Measurements from ENCODE around the gene MRFAP1L1. TPM values are rescaled to one million over a fixed set of nuclear protein-coding genes. Genes with fewer than 3 reads are reported as not detected.
"Not testable (repeated sequence)": the region's sequence is repeated elsewhere in the genome, so short reads cannot be mapped to it uniquely, and the experiment has no call there.

MRFAP1L1 gene
- polyA plus RNA-seq: 10 to 100 TPM; 47.1 to 54.9 TPM

DNA sequence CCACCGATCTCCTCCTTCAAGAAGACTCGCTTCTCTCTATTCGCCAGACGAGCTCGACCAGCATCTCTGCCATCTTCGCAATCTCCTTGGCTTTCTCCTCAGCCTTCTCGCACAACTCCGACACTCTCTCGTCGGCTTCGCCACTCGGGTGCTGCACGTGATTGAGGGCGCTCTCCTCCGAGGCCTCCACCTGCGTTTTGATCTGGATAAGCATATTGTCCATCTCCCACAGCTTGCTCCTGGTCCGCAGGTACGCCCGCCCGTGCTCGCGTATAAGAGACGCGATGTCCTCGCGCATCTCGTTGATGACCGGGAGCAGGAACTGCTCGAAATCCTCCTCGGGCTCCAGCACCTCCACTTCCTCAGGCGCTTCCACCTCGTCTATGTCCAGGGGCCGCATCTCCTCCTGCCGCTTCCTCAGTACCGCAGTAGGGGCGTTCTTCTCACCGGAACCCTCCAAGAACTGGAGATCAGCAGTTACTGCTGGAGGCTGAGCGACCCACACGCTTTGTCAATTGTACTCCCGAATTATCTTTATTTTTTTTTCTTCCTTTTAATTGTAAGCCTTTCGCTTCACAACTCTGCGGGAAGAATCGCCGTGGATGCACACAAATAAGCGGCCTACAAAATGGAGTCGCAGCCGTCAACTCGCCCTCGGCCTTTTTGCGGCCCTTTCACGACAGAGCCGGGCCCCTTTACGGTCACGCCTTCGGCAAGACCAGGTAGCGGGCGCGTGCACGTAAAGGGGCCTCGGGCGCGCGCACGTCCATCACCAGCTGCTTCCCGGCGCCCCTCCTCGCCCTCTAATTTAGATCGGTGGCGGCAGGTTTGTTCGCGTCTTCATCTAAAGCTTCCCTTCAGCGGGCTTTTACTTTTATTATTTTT is at the start of gene MRFAP1L1:
Gene MRFAP1L1 (minus strand): TSS at position 636 of the 885 bp plus-strand sequence. CDS start 236 bp downstream, at position 400.
- peak within 1 kb of the TSS; percentile 78 to 98 for H3K4me3 ChIP-seq (ENCODE audit: low read depth in 1 of 2, low read length in 2 of 2)
- H3K4me1 ChIP-seq (ENCODE audit: control insufficient read depth in 2 of 2, insufficient read depth in 2 of 2, low read length in 1 of 2): peaks cover 0 to 9% of the 10 kb centered on the region in 2 donors
- 0 to 1% methylated on average over 72 of the region's 72 CpGs for WGBS, 2 donors
- no peaks in the 10 kb centered on the region for H3K27me3 ChIP-seq (ENCODE audit: control insufficient read depth in 1 of 2, insufficient read depth in 2 of 2, low read length in 2 of 2)
- peak within 1 kb of the TSS; percentile 87 to 92 for H3K27ac ChIP-seq (ENCODE audit: low read depth in 2 of 2, low read length in 1 of 2)
- no peaks in the 10 kb centered on the region for H3K9me3 ChIP-seq (ENCODE audit: control insufficient read depth in 2 of 2, insufficient read depth in 1 of 2, low read depth in 1 of 2, low read length in 1 of 2)
- H3K36me3 ChIP-seq (ENCODE audit: control insufficient read depth in 2 of 2, insufficient read depth in 2 of 2, low read length in 1 of 2): peaks cover 0 to 4% of the 10 kb centered on the region in 2 donors

DNA sequence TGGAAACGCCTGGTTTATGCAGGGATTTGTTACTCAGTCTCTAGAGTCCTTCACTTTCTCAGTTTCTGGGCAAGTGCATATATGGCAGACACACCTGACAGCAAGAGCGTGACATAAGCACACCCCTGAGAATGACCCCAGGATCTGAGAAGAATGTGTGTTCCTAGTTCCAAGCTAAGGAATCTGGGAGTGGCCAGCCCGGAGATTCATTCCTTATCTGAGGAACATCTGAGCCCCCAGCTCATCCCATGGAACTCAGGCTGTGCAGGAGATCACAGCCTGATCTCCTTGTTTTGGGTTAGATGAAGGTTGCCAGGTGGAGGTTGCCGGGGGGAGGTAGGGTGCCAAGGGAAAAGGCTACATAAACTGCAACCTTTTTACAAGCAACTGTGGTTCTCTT is 49.1 kb upstream of the MRFAP1L1 start:
- H3K4me1 ChIP-seq (ENCODE audit: control insufficient read depth in 2 of 2, insufficient read depth in 2 of 2, low read length in 1 of 2): peaks cover 2 to 6% of the 10 kb centered on the region in 2 donors

DNA sequence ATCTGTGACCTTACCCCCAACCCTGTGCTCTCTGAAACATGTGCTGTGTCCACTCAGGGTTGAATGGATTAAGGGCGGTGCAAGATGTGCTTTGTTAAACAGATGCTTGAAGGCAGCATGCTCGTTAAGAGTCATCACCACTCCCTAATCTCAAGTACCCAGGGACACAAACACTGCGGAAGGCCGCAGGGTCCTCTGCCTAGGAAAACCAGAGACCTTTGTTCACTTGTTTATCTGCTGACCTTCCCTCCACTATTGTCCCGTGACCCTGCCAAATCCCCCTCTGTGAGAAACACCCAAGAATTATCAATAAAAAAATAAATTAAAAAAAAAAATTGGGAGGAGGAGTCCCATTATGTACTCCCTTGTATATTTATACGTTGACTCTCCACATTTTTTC is 46.7 kb upstream of the MRFAP1L1 start:
- not testable (repeated sequence) for H3K4me1 ChIP-seq (ENCODE audit: control insufficient read depth in 2 of 2, insufficient read depth in 2 of 2, low read length in 1 of 2); H3K4me3 ChIP-seq (ENCODE audit: low read depth in 1 of 2, low read length in 2 of 2); H3K27ac ChIP-seq (ENCODE audit: low read depth in 2 of 2, low read length in 1 of 2); H3K9me3 ChIP-seq (ENCODE audit: control insufficient read depth in 2 of 2, insufficient read depth in 1 of 2, low read depth in 1 of 2, low read length in 1 of 2); H3K36me3 ChIP-seq (ENCODE audit: control insufficient read depth in 2 of 2, insufficient read depth in 2 of 2, low read length in 1 of 2); H3K27me3 ChIP-seq (ENCODE audit: control insufficient read depth in 1 of 2, insufficient read depth in 2 of 2, low read length in 2 of 2)
- WGBS, 2 donors: 67 to 84% methylated on average over 2 of the region's 6 CpGs

More for the DNA sequence above, 49.1 kb upstream of the MRFAP1L1 start:
- no peaks in the 10 kb centered on the region for H3K36me3 ChIP-seq (ENCODE audit: control insufficient read depth in 2 of 2, insufficient read depth in 2 of 2, low read length in 1 of 2)
- no peak overlapping the region for H3K27ac ChIP-seq (ENCODE audit: low read depth in 2 of 2, low read length in 1 of 2)
- no peaks in the 10 kb centered on the region for H3K9me3 ChIP-seq (ENCODE audit: control insufficient read depth in 2 of 2, insufficient read depth in 1 of 2, low read depth in 1 of 2, low read length in 1 of 2)
- H3K4me3 ChIP-seq (ENCODE audit: low read depth in 1 of 2, low read length in 2 of 2): no peak overlapping the region
- H3K27me3 ChIP-seq (ENCODE audit: control insufficient read depth in 1 of 2, insufficient read depth in 2 of 2, low read length in 2 of 2): no peaks in the 10 kb centered on the region
- 76 to 77% methylated on average over 4 of the region's 4 CpGs for WGBS, 2 donors

DNA sequence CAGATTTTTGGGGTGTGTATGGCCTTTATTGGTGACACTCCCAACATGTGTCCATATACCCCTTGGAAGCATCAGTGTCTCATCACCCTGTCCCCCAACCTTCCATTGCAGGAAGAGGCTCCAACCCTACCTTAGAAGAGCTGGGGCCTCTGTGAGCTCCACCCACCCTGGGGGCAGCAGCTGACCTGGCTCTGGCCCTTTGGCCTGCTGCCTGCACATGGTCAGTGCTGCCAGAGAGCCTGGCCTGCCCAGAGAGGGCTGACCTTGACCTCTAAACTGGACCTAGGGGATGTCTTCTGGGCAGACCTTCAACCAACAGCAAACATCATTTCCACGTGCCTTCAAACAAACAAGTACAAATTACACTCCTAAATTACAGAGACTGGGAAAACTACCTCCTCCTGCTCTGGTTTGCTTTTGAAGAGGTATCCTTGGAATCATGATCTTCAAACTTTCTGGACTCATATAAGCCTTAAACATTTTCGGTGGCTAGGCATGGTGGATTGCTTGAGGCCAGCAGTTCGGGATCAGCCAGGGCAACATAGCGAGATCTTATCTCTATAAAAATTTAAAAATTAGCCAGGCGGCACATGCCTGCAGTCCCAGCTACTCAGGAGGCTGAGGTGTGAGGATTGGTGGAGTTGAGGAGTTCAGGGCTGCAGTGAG is 45.6 kb upstream of the MRFAP1L1 start:
- Histone ChIP-seq H3K36me3 (ENCODE audit: control insufficient read depth in 2 of 2, insufficient read depth in 2 of 2, low read length in 1 of 2) (no peaks in the 10 kb centered on the region), H3K27me3 (ENCODE audit: control insufficient read depth in 1 of 2, insufficient read depth in 2 of 2, low read length in 2 of 2) (no peaks in the 10 kb centered on the region), H3K4me3 (ENCODE audit: low read depth in 1 of 2, low read length in 2 of 2) (no peak overlapping the region), H3K4me1 (ENCODE audit: control insufficient read depth in 2 of 2, insufficient read depth in 2 of 2, low read length in 1 of 2) (peaks cover 0 to 10% of the 10 kb centered on the region in 2 donors), H3K27ac (ENCODE audit: low read depth in 2 of 2, low read length in 1 of 2) (peak overlapping the region in 1 of 2 donors; percentile 52), H3K9me3 (ENCODE audit: control insufficient read depth in 2 of 2, insufficient read depth in 1 of 2, low read depth in 1 of 2, low read length in 1 of 2) (no peaks in the 10 kb centered on the region)
- 78 to 82% methylated on average over 5 of the region's 5 CpGs for WGBS, 2 donors

DNA sequence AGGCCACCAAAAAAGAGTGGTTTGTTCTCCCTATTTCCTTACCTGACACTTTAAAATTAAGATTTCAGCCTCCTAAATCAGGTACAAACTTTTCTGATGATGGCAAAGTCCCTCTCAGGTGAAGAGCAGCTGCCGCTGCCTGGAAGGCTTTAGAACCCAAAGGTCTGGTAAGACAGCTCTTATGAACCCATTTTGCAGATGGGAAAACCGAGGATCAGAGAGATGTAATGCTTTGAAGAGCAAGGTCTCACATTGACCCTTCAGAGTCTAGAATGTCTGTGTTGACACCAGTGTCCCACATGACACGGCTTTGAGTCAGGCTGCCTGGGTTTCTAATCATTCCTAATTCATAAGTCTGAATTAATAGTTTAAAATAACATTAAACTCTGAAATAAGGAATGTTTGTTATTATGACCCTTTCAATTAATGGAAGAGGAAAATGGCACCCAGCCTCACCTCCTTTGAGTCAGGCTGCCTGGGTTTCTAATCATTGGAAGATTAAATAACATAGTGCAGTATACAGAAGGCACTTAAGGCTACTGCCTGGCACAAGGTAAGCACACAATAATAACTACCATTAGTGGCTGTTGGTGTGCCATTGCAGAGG is 44.9 kb upstream of the MRFAP1L1 start:
- H3K9me3 ChIP-seq (ENCODE audit: control insufficient read depth in 2 of 2, insufficient read depth in 1 of 2, low read depth in 1 of 2, low read length in 1 of 2): no peaks in the 10 kb centered on the region
- no peak overlapping the region for H3K4me3 ChIP-seq (ENCODE audit: low read depth in 1 of 2, low read length in 2 of 2)
- no peaks in the 10 kb centered on the region for H3K36me3 ChIP-seq (ENCODE audit: control insufficient read depth in 2 of 2, insufficient read depth in 2 of 2, low read length in 1 of 2)
- H3K27ac ChIP-seq (ENCODE audit: low read depth in 2 of 2, low read length in 1 of 2): peak overlapping the region; percentile 30 to 80
- peaks cover 0 to 16% of the 10 kb centered on the region in 2 donors for H3K4me1 ChIP-seq (ENCODE audit: control insufficient read depth in 2 of 2, insufficient read depth in 2 of 2, low read length in 1 of 2)
- 85 to 91% methylated on average over 3 of the region's 3 CpGs for WGBS, 2 donors
- no peaks in the 10 kb centered on the region for H3K27me3 ChIP-seq (ENCODE audit: control insufficient read depth in 1 of 2, insufficient read depth in 2 of 2, low read length in 2 of 2)

DNA sequence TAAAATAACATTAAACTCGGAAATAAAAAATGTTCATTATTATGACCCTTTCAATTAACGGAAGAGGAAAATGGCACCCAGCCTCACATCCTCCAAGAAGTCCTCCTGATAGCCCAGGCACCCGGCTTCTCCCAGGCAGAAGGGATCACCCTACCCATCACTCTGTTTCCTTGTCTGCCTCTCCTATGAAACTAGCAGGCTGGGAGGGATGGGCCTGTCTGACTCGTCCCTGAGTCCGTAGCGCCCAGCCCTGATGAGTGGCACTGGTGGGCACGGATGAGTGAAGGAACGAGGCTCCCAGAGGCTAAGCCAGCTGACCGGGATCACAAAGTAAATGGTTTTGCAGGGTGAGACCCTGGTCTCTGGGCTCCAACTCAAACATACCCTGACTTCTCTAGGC is 44.2 kb upstream of the MRFAP1L1 start:
- Histone ChIP-seq H3K9me3 (ENCODE audit: control insufficient read depth in 2 of 2, insufficient read depth in 1 of 2, low read depth in 1 of 2, low read length in 1 of 2) (no peaks in the 10 kb centered on the region), H3K27me3 (ENCODE audit: control insufficient read depth in 1 of 2, insufficient read depth in 2 of 2, low read length in 2 of 2) (no peaks in the 10 kb centered on the region), H3K27ac (ENCODE audit: low read depth in 2 of 2, low read length in 1 of 2) (peak overlapping the region; percentile 30 to 80), H3K4me1 (ENCODE audit: control insufficient read depth in 2 of 2, insufficient read depth in 2 of 2, low read length in 1 of 2) (peaks cover 0 to 21% of the 10 kb centered on the region in 2 donors), H3K4me3 (ENCODE audit: low read depth in 1 of 2, low read length in 2 of 2) (no peak overlapping the region), H3K36me3 (ENCODE audit: control insufficient read depth in 2 of 2, insufficient read depth in 2 of 2, low read length in 1 of 2) (no peaks in the 10 kb centered on the region)
- 83 to 85% methylated on average over 9 of the region's 9 CpGs for WGBS, 2 donors

DNA sequence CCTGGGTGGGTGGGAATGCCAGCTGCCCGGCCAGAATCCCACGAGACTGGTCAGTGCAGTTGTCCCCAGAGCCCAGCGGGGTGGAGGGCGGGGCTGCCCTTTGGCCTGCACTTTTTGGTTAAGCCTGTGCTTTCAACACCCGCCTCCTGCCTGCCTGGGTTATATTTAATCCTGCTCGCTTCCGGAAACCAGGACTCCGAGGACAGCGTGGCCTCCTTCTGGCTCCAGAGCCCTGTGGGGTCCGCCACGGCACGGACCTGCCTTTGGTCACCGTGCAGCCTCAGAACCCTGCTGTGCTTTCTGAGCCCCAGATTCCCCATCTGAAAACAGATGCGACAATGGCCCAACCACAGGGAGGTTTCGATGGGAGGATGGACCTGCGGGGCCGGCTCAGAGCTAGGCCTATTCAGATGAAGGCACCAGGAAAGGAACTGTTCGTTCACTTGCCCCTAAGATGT is 43.5 kb upstream of the MRFAP1L1 start:
- peak overlapping the region; percentile 48 to 69 for H3K27ac ChIP-seq (ENCODE audit: low read depth in 2 of 2, low read length in 1 of 2)
- no peak overlapping the region for H3K4me3 ChIP-seq (ENCODE audit: low read depth in 1 of 2, low read length in 2 of 2)
- no peaks in the 10 kb centered on the region for H3K36me3 ChIP-seq (ENCODE audit: control insufficient read depth in 2 of 2, insufficient read depth in 2 of 2, low read length in 1 of 2)
- no peaks in the 10 kb centered on the region for H3K27me3 ChIP-seq (ENCODE audit: control insufficient read depth in 1 of 2, insufficient read depth in 2 of 2, low read length in 2 of 2)
- WGBS, 2 donors: 81 to 83% methylated on average over 18 of the region's 18 CpGs
- H3K4me1 ChIP-seq (ENCODE audit: control insufficient read depth in 2 of 2, insufficient read depth in 2 of 2, low read length in 1 of 2): peaks cover 4 to 24% of the 10 kb centered on the region in 2 donors
- H3K9me3 ChIP-seq (ENCODE audit: control insufficient read depth in 2 of 2, insufficient read depth in 1 of 2, low read depth in 1 of 2, low read length in 1 of 2): no peaks in the 10 kb centered on the region

DNA sequence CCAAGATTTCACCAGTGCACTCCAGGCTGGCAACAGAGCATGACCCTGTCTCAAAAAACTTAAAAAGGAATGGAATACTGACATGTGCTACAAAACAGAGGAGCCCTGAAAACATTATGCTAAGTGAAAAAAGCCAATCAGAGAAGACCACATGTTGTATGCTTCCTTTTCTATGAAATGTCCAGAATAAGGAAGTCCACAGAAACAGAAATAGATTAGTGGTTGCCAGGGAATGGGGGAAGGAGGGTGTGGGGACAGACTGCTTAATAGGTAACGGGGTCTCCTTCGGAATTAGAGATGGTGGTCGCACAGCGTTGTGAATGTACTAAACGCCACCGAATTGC is 42.8 kb upstream of the MRFAP1L1 start:
- Histone ChIP-seq H3K27me3 (ENCODE audit: control insufficient read depth in 1 of 2, insufficient read depth in 2 of 2, low read length in 2 of 2) (no peaks in the 10 kb centered on the region), H3K36me3 (ENCODE audit: control insufficient read depth in 2 of 2, insufficient read depth in 2 of 2, low read length in 1 of 2) (no peaks in the 10 kb centered on the region), H3K4me3 (ENCODE audit: low read depth in 1 of 2, low read length in 2 of 2) (no peak overlapping the region), H3K4me1 (ENCODE audit: control insufficient read depth in 2 of 2, insufficient read depth in 2 of 2, low read length in 1 of 2) (peaks cover 5 to 30% of the 10 kb centered on the region in 2 donors), H3K9me3 (ENCODE audit: control insufficient read depth in 2 of 2, insufficient read depth in 1 of 2, low read depth in 1 of 2, low read length in 1 of 2) (no peaks in the 10 kb centered on the region), H3K27ac (ENCODE audit: low read depth in 2 of 2, low read length in 1 of 2) (peak overlapping the region in 1 of 2 donors; percentile 69)
- 83 to 90% methylated on average over 6 of the region's 6 CpGs for WGBS, 2 donors

DNA sequence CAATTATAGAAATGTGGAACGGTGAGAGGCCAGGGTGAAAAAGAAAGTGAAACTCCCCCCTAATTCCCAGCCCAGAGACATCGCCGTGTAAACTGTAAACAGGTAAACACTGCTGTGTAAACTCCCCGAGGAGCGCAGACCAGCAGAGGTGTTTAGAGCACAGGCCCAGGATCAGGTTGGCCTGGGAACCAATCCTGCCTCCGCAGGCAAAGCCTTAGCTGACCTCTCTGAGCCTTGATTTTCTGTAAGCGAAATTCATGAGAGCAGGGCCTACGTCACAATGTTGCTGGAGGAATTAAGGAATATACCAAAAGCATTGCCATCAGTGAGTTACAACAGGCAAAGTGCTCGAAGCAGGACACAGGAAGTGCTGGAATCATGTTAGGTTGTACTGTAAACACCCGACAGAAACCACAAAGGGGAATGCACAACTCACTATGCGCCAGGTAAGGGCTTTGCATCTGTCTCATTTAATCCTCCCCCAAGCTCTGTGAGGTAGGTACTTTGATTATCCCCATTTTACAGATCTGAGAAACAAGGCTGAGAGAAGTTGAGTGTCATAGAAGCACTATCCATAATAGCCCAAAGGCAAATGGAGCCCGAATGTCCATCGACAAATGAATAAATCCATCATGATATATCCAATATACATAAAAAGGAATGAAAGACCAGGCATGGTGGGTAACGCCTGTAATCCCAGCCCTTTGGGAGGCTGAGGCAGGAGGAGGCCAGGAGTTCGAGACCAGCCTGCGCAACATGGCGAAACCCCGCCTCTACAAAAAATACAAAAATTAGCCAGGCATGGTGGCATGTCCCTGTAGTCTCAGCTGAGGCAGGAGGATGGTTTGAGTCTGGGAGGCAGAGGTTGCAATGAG is 42.2 kb upstream of the MRFAP1L1 start:
- peak overlapping the region; percentile 39 to 77 for H3K27ac ChIP-seq (ENCODE audit: low read depth in 2 of 2, low read length in 1 of 2)
- no peaks in the 10 kb centered on the region for H3K9me3 ChIP-seq (ENCODE audit: control insufficient read depth in 2 of 2, insufficient read depth in 1 of 2, low read depth in 1 of 2, low read length in 1 of 2)
- H3K4me1 ChIP-seq (ENCODE audit: control insufficient read depth in 2 of 2, insufficient read depth in 2 of 2, low read length in 1 of 2): peaks cover 6 to 36% of the 10 kb centered on the region in 2 donors
- H3K36me3 ChIP-seq (ENCODE audit: control insufficient read depth in 2 of 2, insufficient read depth in 2 of 2, low read length in 1 of 2): no peaks in the 10 kb centered on the region
- H3K4me3 ChIP-seq (ENCODE audit: low read depth in 1 of 2, low read length in 2 of 2): no peak overlapping the region
- 76 to 82% methylated on average over 18 of the region's 18 CpGs for WGBS, 2 donors
- no peaks in the 10 kb centered on the region for H3K27me3 ChIP-seq (ENCODE audit: control insufficient read depth in 1 of 2, insufficient read depth in 2 of 2, low read length in 2 of 2)
